ENCODE results near the gene LIPM. TPM values are rescaled to one million over a fixed set of nuclear protein-coding genes. Genes with fewer than 3 reads are reported as not detected.

LIPM gene
- total RNA-seq, result not detected in 2 replicates

GRCh38 chr10:88802523-88803285 is at the start of gene LIPM:
Gene LIPM (plus strand): TSS chr10:88802730. CDS start chr10:88802897, 167 bp downstream.

GRCh38 chr10:88759366-88760101 is 43.0 kb upstream of the LIPM start, which contains the start of gene LIPN:
Gene LIPN (plus strand): TSS chr10:88760020. CDS start chr10:88761406, 1,386 bp downstream.

GRCh38 chr10:88851706-88852105 is 49.2 kb downstream of the LIPM start, which contains the start of gene ANKRD22:
Gene ANKRD22 (minus strand): TSS chr10:88851844. CDS start chr10:88851607, 237 bp downstream.

Other genes with a start within 250 kb of the LIPM start
- 15.2 and 19.0 TPM in 2 replicates for gene RNLS, start 219.4 kb upstream of the LIPM start, total RNA-seq
- under 0.01 and 0.11 TPM in 2 replicates for gene LIPJ, start 216.0 kb upstream of the LIPM start, total RNA-seq
- gene LIPF, start 138.3 kb upstream of the LIPM start, total RNA-seq, result not detected in 2 replicates
- gene LIPK, start 96.5 kb upstream of the LIPM start, total RNA-seq, result not detected in 2 replicates
- gene LIPN, start 42.7 kb upstream of the LIPM start, total RNA-seq, result not detected in 2 replicates
- not detected in 2 replicates for gene ANKRD22, start 49.1 kb downstream of the LIPM start, total RNA-seq
- gene STAMBPL1, start 77.5 kb downstream of the LIPM start, total RNA-seq, result 7.9 and 11.9 TPM in 2 replicates
- 40.1 and 45.6 TPM in 2 replicates for gene ACTA2, start 150.0 kb downstream of the LIPM start, total RNA-seq
- 33.8 and 51.1 TPM in 2 replicates for gene FAS, start 188.1 kb downstream of the LIPM start, total RNA-seq

Measured in articular chondrocyte of knee joint (primary cell).